Activated B cell treated with CpG ODN at 0.5 μM for 24 hours (primary cell): ENCODE data around the gene AADAC. TPM values are rescaled to one million over a fixed set of nuclear protein-coding genes. Genes with fewer than 3 reads are reported as not detected.
"Not testable (repeated sequence)": the region's sequence is repeated elsewhere in the genome, so short reads cannot be mapped to it uniquely, and the experiment has no call there.

ENCODE experiments used
- ATAC-seq: fragments of 200-7000 bp; cut with Tn5 transposase; one replicate; pipeline ENCODE4 v1.10.0; 2021; ENCODE audit warnings: low read depth, mild to moderate bottlenecking, moderate library complexity
- CTCF ChIA-PET: fragments of 350-600 bp; sonication (Branson Sonifier 250); formaldehyde crosslinking; loops from one replicate; lab custom pipeline; 2021; ENCODE audit warnings: antibody characterized with exemption; lab: Charles Lee
- POLR2A ChIA-PET: fragments of 350-600 bp; sonication (Branson Sonifier 250); formaldehyde crosslinking; loops from one replicate; lab custom pipeline; 2021; ENCODE audit warnings: antibody characterized with exemption; lab: Charles Lee
- DNase-seq: peaks from one replicate; pipeline ENCODE4 v3.0.0; 2022
- H3K27ac Mint-ChIP-seq: one replicate; pipeline ENCODE4 v1.8.0; 2020; ENCODE audit warnings: mixed read lengths
- H3K27me3 Mint-ChIP-seq: one replicate; pipeline ENCODE4 v1.8.0; 2021; ENCODE audit warnings: mixed read lengths
- H3K36me3 Mint-ChIP-seq: one replicate; pipeline ENCODE4 v1.8.0; 2021; ENCODE audit warnings: low read depth, mixed read lengths
- H3K4me1 Mint-ChIP-seq: one replicate; pipeline ENCODE4 v1.8.0; 2021; ENCODE audit warnings: mixed read lengths
- H3K4me3 Mint-ChIP-seq: one replicate; pipeline ENCODE4 v1.8.0; 2020; ENCODE audit warnings: mild to moderate bottlenecking, mixed read lengths
- H3K9me3 Mint-ChIP-seq: one replicate; pipeline ENCODE4 v1.8.0; 2020; ENCODE audit warnings: mixed read lengths
- intact Hi-C: fragments of 100-400 bp; cut with micrococcal nuclease; formaldehyde crosslinking; loops from one replicate; pipeline ENCODE4 v1.15.1; 2024
- total RNA-seq: library from RNA; stranded (reverse); gene quantifications from 2 replicates; pipeline ENCODE4 v1.2.3, GENCODE V29; 2022
- TF ChIP-seq, protein P1 (sequence below): fragments of 200-600 bp; IDR thresholded peaks from one replicate; pipeline ENCODE4 v1.8.0; 2022; ENCODE audit warnings: antibody characterized with exemption, mild to moderate bottlenecking

AADAC gene, protein sequence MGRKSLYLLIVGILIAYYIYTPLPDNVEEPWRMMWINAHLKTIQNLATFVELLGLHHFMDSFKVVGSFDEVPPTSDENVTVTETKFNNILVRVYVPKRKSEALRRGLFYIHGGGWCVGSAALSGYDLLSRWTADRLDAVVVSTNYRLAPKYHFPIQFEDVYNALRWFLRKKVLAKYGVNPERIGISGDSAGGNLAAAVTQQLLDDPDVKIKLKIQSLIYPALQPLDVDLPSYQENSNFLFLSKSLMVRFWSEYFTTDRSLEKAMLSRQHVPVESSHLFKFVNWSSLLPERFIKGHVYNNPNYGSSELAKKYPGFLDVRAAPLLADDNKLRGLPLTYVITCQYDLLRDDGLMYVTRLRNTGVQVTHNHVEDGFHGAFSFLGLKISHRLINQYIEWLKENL
- total RNA-seq: not detected in 2 replicates

- Mint-ChIP-seq H3K4me1 (no peaks in the 10 kb centered on the region), H3K36me3 (no peaks in the 10 kb centered on the region), H3K27ac (no peak within 1 kb of the TSS), H3K27me3 (peaks cover 2% of the 10 kb centered on the region), H3K4me3 (no peak within 1 kb of the TSS), H3K9me3 (peaks cover 1% of the 10 kb centered on the region)
- ChIA-PET POLR2A (no interaction called here), CTCF (no interaction called here)
- intact Hi-C loops: no loop called here
- no peak for DNase-seq
- ATAC-seq: no peak
- TF ChIP-seq, protein P1, sequence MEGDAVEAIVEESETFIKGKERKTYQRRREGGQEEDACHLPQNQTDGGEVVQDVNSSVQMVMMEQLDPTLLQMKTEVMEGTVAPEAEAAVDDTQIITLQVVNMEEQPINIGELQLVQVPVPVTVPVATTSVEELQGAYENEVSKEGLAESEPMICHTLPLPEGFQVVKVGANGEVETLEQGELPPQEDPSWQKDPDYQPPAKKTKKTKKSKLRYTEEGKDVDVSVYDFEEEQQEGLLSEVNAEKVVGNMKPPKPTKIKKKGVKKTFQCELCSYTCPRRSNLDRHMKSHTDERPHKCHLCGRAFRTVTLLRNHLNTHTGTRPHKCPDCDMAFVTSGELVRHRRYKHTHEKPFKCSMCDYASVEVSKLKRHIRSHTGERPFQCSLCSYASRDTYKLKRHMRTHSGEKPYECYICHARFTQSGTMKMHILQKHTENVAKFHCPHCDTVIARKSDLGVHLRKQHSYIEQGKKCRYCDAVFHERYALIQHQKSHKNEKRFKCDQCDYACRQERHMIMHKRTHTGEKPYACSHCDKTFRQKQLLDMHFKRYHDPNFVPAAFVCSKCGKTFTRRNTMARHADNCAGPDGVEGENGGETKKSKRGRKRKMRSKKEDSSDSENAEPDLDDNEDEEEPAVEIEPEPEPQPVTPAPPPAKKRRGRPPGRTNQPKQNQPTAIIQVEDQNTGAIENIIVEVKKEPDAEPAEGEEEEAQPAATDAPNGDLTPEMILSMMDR: no peak
Observed at GRCh38 chr3:151813799-151814198, at the start of gene AADAC. AADAC (plus strand) TSS chr3:151814116; CDS start chr3:151814163, 47 bp downstream.

DNA sequence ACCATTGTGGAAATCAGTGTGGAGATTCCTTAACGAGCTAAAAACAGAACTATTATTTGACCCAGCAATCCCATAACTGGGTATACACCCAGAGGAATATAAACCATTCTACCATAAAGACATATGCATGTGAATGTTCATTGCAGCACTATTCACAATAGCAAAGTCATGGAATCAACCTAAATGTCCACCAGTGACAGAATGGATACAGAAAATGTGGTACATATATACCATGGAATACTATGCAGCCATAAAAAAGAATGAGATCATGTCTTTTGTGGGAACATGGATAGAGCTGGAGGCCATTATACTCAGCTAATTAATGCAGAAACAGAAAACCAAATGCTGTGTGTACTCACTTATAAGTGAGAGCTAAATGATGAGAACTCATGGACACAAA lies 49.2 kb upstream of the AADAC start:
- not testable (repeated sequence) for H3K36me3 Mint-ChIP-seq

GRCh38 chr3:151765685-151766084 lies 48.2 kb upstream of the AADAC start:
- Mint-ChIP-seq H3K4me1 (no peaks in the 10 kb centered on the region), H3K9me3 (peaks cover 2% of the 10 kb centered on the region), H3K27ac (no peak overlapping the region), H3K27me3 (no peaks in the 10 kb centered on the region), H3K36me3 (no peaks in the 10 kb centered on the region), H3K4me3 (no peak overlapping the region)
- ChIA-PET CTCF (interaction anchor here (0.6 kb wide), 1 partner anchor 228 kb away, joined by 3 read pairs; no protein-coding TSS in a partner anchor), POLR2A (no interaction called here)
- DNase-seq (no peak), ATAC-seq (no peak)
- intact Hi-C loops: no loop called here
- TF ChIP-seq, protein P1: no peak

More for the DNA sequence above, 49.2 kb upstream of the AADAC start:
- H3K27me3 Mint-ChIP-seq, CTCF ChIA-PET, intact Hi-C loops, H3K4me1 Mint-ChIP-seq, ATAC-seq, H3K4me3 Mint-ChIP-seq, DNase-seq, H3K9me3 Mint-ChIP-seq, H3K27ac Mint-ChIP-seq: not testable (repeated sequence)
- POLR2A ChIA-PET: interaction anchor here (0.6 kb wide), 1 partner anchor 1141 kb away, joined by 3 read pairs; no protein-coding TSS in a partner anchor

DNA sequence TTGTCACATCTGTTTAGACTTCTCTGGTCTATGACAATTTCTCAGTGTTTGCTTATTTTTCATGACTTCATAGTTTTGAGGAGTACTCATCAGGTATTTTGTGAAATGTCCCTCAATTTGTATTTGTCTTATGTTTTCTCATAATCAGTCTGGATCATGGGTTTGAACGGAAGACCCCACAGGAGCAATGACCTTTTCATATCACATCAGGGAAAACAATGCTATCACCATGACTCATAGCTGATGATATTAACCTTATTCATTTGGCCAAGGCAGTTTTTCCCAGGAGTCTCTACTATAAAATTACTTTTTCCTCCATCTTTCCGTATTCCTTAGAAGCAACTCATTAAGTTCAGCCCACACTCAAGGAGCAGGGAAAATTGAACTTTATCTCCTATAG lies 47.5 kb upstream of the AADAC start:
- ChIA-PET POLR2A (no interaction called here), CTCF (no interaction called here)
- H3K27me3 Mint-ChIP-seq: no peaks in the 10 kb centered on the region
- no peaks in the 10 kb centered on the region for H3K4me1 Mint-ChIP-seq
- no peak for DNase-seq
- no peak for ATAC-seq
- peaks cover 2% of the 10 kb centered on the region for H3K9me3 Mint-ChIP-seq
- no peaks in the 10 kb centered on the region for H3K36me3 Mint-ChIP-seq
- no peak overlapping the region for H3K4me3 Mint-ChIP-seq
- TF ChIP-seq, protein P1: no peak
- no peak overlapping the region for H3K27ac Mint-ChIP-seq
- intact Hi-C loops: no loop called here

- ATAC-seq (no peak), DNase-seq (no peak)
- TF ChIP-seq, protein P1: no peak
- POLR2A ChIA-PET: no interaction called here
- Mint-ChIP-seq H3K4me3 (no peak overlapping the region), H3K36me3 (no peaks in the 10 kb centered on the region), H3K27ac (no peak overlapping the region), H3K27me3 (no peaks in the 10 kb centered on the region), H3K9me3 (peaks cover 2% of the 10 kb centered on the region), H3K4me1 (no peaks in the 10 kb centered on the region)
- CTCF ChIA-PET: no interaction called here
- intact Hi-C loops: no loop called here
Observed at GRCh38 chr3:151768393-151768930, 45.5 kb upstream of the AADAC start.
